ENCODE results near the gene UBE2D2. TPM values are rescaled to one million over a fixed set of nuclear protein-coding genes. Genes with fewer than 3 reads are reported as not detected.

The UBE2D2 gene
- polyA plus RNA-seq (2011; rRNA removed) (74.8 and 92.9 TPM in 2 replicates), polyA plus RNA-seq (2017; fragmentation: RNase III; extraction: RNeasy Plus Mini Kit Qiagen cat#74134 plus additional on column Dnase treatment) (114 to 116 TPM (median 115 TPM) in 3 replicates), polyA minus RNA-seq (2011; rRNA and poly(A)+ RNA removed) (28.8 and 30.3 TPM in 2 replicates)
- 29.7 and 31.5 TPM in 2 replicates for polyA plus RNA-seq (2012; cell fraction: cytosol; rRNA removed)
- 15.0 and 21.9 TPM in 2 replicates for polyA plus RNA-seq (2012; cell fraction: nucleus; rRNA removed)

- DNase-seq (ENCODE audit: low read depth in 1 of 2, low spot score in 1 of 2): peak; percentile 95 to 99
- CTCF ChIA-PET: interaction anchor here (0.7 to 3.5 kb wide), 5 partner anchors 12 to 72 kb away, joined by 3 to 17 read pairs (median 4); no protein-coding TSS in a partner anchor
- H3K4me2 ChIP-seq: peak within 1 kb of the TSS; percentile 86
- H3K27ac ChIP-seq: peak within 1 kb of the TSS; percentile 87 to 90
- H3K4me1 ChIP-seq: peaks cover 29% of the 10 kb centered on the region; the same call in 2 of the 3 replicates
- POLR2A ChIA-PET: interaction anchor here (0.5 to 3.2 kb wide), 13 partner anchors 9 to 268 kb away, joined by 3 to 18 read pairs (median 5); partner anchors contain the start of gene MATR3
- peak; percentile 13 for FAIRE-seq
- 1% methylated on average over 50 of the region's 89 CpGs for WGBS (ENCODE audit: missing lambda C conversion rate)
- H3K9me3 ChIP-seq: no peaks in the 10 kb centered on the region
- ATAC-seq: peak; percentile 95
- peak within 1 kb of the TSS; percentile 84 for H3K4me3 ChIP-seq
- no peak for TF ChIP-seq KDM5A (IDR thresholded peaks at IDR 0.05)
- peak; percentile 81; the same call in 1 of the 2 replicates for TF ChIP-seq TP53 (CRISPR knock-in tag; IDR thresholded peaks at IDR 0.05)
- TF ChIP-seq HOXB5 (CRISPR knock-in tag; IDR thresholded peaks at IDR 0.05): peak; percentile 90
- peak; percentile 97 for TF ChIP-seq ATOH8 (CRISPR knock-in tag; IDR thresholded peaks at IDR 0.05; ENCODE audit: low read depth)
- peak; percentile 16; the same call in 1 of the 2 replicates for TF ChIP-seq ESRRA (IDR thresholded peaks at IDR 0.05; ENCODE audit: borderline replicate concordance, low read length)
- no peak for TF ChIP-seq ELK1 (IDR thresholded peaks at IDR 0.05; ENCODE audit: low read depth, low read length)
- no peak for TF ChIP-seq CBX2 (IDR thresholded peaks at IDR 0.05; ENCODE audit: borderline replicate concordance, low read depth)
- TF ChIP-seq HOXA7 (CRISPR knock-in tag; IDR thresholded peaks at IDR 0.05): peak; percentile 78
- no peak for TF ChIP-seq CBX8 (IDR thresholded peaks at IDR 0.05)
- no peak for TF ChIP-seq EP300 (IDR thresholded peaks at IDR 0.05)
- TF ChIP-seq NFE2L2 (conservative IDR thresholded peaks at IDR 0.05; ENCODE audit: low read length): no peak
- no peak for TF ChIP-seq FOSL2 (IDR thresholded peaks at IDR 0.05)
- TF ChIP-seq FOSL2 (CRISPR knock-in tag; IDR thresholded peaks at IDR 0.05): peak; percentile 42; the same call in 1 of the 2 replicates
- TF ChIP-seq POLR2A (IDR thresholded peaks at IDR 0.05; ENCODE audit: low read length): peak; percentile 57
- peak; percentile 81; the same call in 1 of the 2 replicates for TF ChIP-seq ZSCAN20 (CRISPR knock-in tag; IDR thresholded peaks at IDR 0.05)
- no peak for TF ChIP-seq CHD4 (IDR thresholded peaks at IDR 0.05; ENCODE audit: borderline replicate concordance)
- 0 out of 2 replicates have a peak, but pooled peaks have one; percentile 60 for TF ChIP-seq HDAC2 (IDR thresholded peaks at IDR 0.05)
- peak; percentile 76 for TF ChIP-seq REST (IDR thresholded peaks at IDR 0.05)
- peak; percentile 95 for TF ChIP-seq EHF (CRISPR knock-in tag; IDR thresholded peaks at IDR 0.05)
- peak; percentile 91 for TF ChIP-seq HOXB13 (CRISPR knock-in tag; IDR thresholded peaks at IDR 0.05; ENCODE audit: low read depth)
- peak; percentile 85 for TF ChIP-seq HEYL (CRISPR knock-in tag; IDR thresholded peaks at IDR 0.05)
- TF ChIP-seq RNF2 (IDR thresholded peaks at IDR 0.05; ENCODE audit: borderline replicate concordance, low read depth): no peak
- TF ChIP-seq TFCP2L1 (CRISPR knock-in tag; IDR thresholded peaks at IDR 0.05): peak; percentile 82; the same call in 1 of the 2 replicates
- peak; percentile 59 to 88; a peak in 3 of 5 replicates for TF ChIP-seq JUN (IDR thresholded peaks at IDR 0.05)
- TF ChIP-seq PHF8 (IDR thresholded peaks at IDR 0.05; ENCODE audit: borderline replicate concordance, low read depth): 0 out of 2 replicates have a peak, but pooled peaks have one; percentile 30
- TF ChIP-seq MAX (IDR thresholded peaks at IDR 0.05): peak; percentile 96
- peak; percentile 82 for TF ChIP-seq PBX3 (IDR thresholded peaks at IDR 0.05)
- TF ChIP-seq BHLHE40 (IDR thresholded peaks at IDR 0.05; ENCODE audit: low read depth, low read length): no peak
- no peak for TF ChIP-seq ZC3H11A (IDR thresholded peaks at IDR 0.05)
- TF ChIP-seq GATA3 (IDR thresholded peaks at IDR 0.05; ENCODE audit: borderline replicate concordance): peak; percentile 70
- no peak for TF ChIP-seq MAZ (IDR thresholded peaks at IDR 0.05; ENCODE audit: borderline replicate concordance, low read depth, low read length)
- TF ChIP-seq POLR2AphosphoS2 (conservative IDR thresholded peaks at IDR 0.05; ENCODE audit: low read length): no peak
- no peak for TF ChIP-seq JUNB (IDR thresholded peaks at IDR 0.05)
These were observed at the start of gene UBE2D2 for GRCh38 chr5:139560752-139561654. Gene UBE2D2, plus strand, starts transcription at chr5:139561339. Its CDS starts 453 bp downstream, at chr5:139561792.
